GM20000 (cell line): ENCODE data around the gene BRSK1.

Experiments
- DNase-seq: peaks from one replicate; pipeline ENCODE4 v3.0.0; 2012; ENCODE audit warnings: low spot score
- TF ChIP-seq, protein P1 (sequence below): IDR thresholded peaks from 2 replicates; pipeline ENCODE4 v1.5.1; 2012; ENCODE audit warnings: mild to moderate bottlenecking, control low read depth; ENCODE audit errors: extremely low read depth, missing control alignments

Gene BRSK1

DNA sequence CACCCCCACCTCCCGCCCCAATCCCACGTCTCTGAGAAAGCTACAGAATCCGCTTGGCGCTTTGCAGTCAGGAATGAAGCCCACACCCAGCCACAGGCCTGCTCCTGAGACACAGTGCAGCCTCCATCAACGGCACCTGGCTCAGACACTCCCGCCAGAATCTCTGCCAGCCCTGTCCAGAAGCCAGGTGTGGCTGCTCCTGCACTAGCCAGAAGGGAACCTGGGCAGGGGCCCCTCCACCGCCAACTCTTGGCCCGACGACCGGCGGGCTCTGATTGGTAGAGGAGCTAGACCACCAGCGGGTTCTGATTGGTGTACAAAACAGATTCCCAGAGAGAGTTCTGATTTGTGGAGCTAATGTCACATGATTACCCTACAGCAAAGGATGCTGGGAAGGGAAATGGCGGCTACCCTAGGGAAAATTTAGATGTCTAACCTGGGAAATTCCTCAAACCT is 22.1 kb upstream of the BRSK1 start:
- TF ChIP-seq, protein P1, sequence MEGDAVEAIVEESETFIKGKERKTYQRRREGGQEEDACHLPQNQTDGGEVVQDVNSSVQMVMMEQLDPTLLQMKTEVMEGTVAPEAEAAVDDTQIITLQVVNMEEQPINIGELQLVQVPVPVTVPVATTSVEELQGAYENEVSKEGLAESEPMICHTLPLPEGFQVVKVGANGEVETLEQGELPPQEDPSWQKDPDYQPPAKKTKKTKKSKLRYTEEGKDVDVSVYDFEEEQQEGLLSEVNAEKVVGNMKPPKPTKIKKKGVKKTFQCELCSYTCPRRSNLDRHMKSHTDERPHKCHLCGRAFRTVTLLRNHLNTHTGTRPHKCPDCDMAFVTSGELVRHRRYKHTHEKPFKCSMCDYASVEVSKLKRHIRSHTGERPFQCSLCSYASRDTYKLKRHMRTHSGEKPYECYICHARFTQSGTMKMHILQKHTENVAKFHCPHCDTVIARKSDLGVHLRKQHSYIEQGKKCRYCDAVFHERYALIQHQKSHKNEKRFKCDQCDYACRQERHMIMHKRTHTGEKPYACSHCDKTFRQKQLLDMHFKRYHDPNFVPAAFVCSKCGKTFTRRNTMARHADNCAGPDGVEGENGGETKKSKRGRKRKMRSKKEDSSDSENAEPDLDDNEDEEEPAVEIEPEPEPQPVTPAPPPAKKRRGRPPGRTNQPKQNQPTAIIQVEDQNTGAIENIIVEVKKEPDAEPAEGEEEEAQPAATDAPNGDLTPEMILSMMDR, result no peak
- DNase-seq, result no peak

- no peak for DNase-seq
- TF ChIP-seq, protein P1, result no peak
Measured at GRCh38 chr19:55262359-55262758, 21.4 kb upstream of the BRSK1 start.

DNA sequence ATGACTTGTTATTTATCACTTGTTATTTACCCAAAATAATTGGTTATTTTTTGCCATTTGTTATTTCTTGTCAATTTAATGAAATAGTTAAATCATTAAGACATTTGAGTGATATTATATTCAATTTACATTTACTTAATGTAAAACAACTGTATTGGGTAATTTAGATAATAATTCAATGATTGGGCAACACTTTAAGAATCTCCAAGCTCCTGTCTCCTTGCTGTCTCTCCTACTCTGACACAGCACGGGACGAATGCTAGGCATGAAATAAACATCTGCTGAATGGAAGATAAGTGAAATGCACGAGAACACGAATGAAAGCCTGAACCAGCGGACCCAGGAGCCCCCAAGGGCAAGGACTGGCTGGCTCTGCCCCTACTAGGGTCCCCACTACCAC is 19.3 kb upstream of the BRSK1 start:
- no peak for DNase-seq
- TF ChIP-seq, protein P1, result no peak

DNA sequence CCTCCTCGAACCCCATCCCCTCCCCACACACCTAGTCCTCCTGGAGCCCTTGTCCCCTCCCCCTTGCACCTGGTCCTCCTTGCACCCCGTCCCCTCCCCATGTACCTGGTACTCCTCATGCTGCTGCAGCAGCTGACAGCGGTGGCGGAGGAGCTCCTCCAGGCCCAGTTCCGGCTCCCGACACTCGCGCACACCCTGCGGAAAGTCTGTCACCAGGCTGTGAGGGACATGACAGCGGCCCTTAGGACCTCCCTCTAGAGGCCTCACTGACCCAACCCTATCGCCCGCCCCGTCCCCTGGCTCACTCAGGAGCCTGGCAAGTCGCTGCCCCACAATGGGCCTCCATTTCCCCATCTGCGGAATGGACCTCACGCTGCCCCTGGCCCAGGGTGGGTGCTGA is 18.6 kb upstream of the BRSK1 start:
- TF ChIP-seq, protein P1, result no peak
- no peak for DNase-seq

DNA sequence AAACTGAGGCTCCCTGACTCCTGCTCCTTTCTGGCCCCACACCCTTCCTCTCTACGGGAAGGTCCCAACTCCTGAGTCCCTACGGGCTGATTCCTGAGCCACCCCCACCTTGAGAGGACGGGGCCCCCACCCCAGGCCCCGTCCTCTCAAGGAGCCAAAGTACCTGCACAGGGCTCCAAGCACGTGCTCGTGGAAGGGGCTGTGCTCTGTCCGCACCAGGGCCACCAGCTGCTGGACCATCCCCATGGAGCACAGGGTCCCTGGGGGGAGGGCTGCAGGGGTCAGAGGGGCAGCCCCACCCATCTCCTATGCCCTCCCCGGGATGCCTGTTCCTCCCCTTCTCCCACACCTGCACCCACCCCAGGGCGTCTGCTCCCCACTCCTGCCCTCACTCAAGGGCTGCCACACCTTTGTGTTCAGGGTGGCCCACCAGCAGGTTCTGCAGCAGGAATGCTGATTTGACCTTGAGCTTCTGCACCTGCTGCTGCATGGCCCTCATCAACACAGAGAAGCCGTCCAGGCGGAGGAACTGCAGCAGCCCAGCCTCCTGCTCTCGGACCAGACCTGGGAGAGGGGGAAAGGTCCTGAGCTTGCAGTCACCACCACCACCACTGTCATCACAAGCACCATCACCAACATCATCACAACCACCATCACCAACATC is 17.9 kb upstream of the BRSK1 start:
- TF ChIP-seq, protein P1, result no peak
- DNase-seq, result no peak

DNA sequence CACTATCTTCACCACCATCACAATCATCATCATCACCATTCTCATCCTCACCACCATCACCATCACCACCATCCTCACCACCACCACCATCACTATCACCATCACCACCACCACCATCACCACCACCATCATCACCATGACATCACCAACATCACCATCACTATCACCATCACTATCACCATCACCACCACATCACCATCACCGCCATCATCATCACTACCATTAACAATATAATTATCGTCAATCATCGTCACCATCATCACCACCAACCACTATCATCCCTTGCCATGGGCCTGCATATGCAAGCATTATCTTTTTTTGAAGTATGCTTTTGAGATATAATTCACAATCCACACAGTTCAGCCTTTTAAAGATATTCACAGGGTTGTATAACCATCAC is 17.4 kb upstream of the BRSK1 start:
- no peak for DNase-seq
- TF ChIP-seq, protein P1, result no peak

DNA sequence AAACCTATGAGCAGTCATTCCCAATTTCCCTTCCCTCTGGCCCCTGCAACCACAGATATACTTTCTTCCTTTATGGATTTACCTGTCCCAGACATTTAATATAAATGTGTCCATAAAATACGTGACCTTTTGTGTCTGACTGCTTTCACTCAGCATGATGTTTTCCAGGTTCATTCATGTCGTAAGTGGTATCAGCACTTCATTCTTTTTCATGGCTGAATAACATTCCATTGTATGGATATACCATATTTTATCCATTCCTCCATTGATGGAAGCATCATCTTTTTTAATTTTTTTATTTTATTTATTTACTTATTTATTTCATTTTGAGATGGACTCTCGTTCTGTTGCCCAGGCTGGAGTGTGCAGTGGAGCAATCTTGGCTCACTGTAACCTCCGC is 17.0 kb upstream of the BRSK1 start:
- DNase-seq, result no peak
- TF ChIP-seq, protein P1, result no peak
